ENCODE measurements around the gene PABPN1L. TPM values are rescaled to one million over a fixed set of nuclear protein-coding genes. Genes with fewer than 3 reads are reported as not detected.

PABPN1L gene
- total and polyA plus RNA-seq, 9 of the 15 experiments (the other 6 are each of a cell fraction or from before 2014, with no cell fraction given), result 0.11 to 0.32 TPM; not detected in 7

- Histone ChIP-seq H3K27ac (ENCODE audit: extremely low read depth, low read depth, low read length) (no peak overlapping the region), H2AFZ (ENCODE audit: low read depth, low read length) (no peak overlapping the region), H3K4me1 (replicated peaks in 1 of 2; ENCODE audit: control insufficient read depth in 2 of 2, insufficient read depth in 2 of 2, low read length in 2 of 2) (peaks cover 0 to 92% of the 10 kb centered on the region in 2 experiments; a peak in 3 of 5 replicates), H3K36me3 (ENCODE audit: control insufficient read depth, insufficient read depth, low read length) (peaks cover 97% of the 10 kb centered on the region), H4K20me1 (replicated peaks; ENCODE audit: control insufficient read depth, insufficient read depth, low read length) (no peaks in the 10 kb centered on the region), H3K79me2 (ENCODE audit: control insufficient read depth, insufficient read depth, low read length) (peaks cover 23% of the 10 kb centered on the region), H3K4me3 (no peak overlapping the region), H3K9ac (ENCODE audit: insufficient read depth in 1 of 2, low read depth in 2 of 2, low read length in 2 of 2) (no peak overlapping the region), H3K9me1 (ENCODE audit: control insufficient read depth, insufficient read depth, low read length) (no peaks in the 10 kb centered on the region), H3K27me3 (ENCODE audit: control insufficient read depth in 2 of 2, insufficient read depth in 2 of 2, low read length in 2 of 2) (no peaks in the 10 kb centered on the region), H3K4me2 (ENCODE audit: insufficient read depth, low read length) (no peak overlapping the region), H3K9me3 (replicated peaks; ENCODE audit: control insufficient read depth, insufficient read depth, low read depth, low read length) (peaks cover 3% of the 10 kb centered on the region)
- no peak for FAIRE-seq
- BruUV-seq (replicated peaks), result no TSS peak
- ChIA-PET CTCF (ENCODE audit: low intra/inter-chr PET ratio) (no interaction called here), POLR2A (no interaction called here)
- in situ Hi-C loops (cut with MboI) (no loop called here), intact Hi-C loops (cut with micrococcal nuclease) (no loop called here)
- WGBS (ENCODE audit: insufficient coverage, low coverage, missing lambda C conversion rate), result 99% methylated on average over 11 of the region's 11 CpGs
- no peak for ATAC-seq
- no peak for DNase-seq (ENCODE audit: extremely low read depth in 1 of 4, low spot score in 3 of 4)
- TF ChIP-seq, protein P1, sequence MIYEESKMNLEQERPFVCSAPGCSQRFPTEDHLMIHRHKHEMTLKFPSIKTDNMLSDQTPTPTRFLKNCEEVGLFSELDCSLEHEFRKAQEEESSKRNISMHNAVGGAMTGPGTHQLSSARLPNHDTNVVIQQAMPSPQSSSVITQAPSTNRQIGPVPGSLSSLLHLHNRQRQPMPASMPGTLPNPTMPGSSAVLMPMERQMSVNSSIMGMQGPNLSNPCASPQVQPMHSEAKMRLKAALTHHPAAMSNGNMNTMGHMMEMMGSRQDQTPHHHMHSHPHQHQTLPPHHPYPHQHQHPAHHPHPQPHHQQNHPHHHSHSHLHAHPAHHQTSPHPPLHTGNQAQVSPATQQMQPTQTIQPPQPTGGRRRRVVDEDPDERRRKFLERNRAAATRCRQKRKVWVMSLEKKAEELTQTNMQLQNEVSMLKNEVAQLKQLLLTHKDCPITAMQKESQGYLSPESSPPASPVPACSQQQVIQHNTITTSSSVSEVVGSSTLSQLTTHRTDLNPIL (CRISPR knock-in tag; IDR thresholded peaks at IDR 0.05), result no peak
- no peak for TF ChIP-seq ZC3H8 (IDR thresholded peaks at IDR 0.05)
- peak; percentile 10; the same call in 1 of the 2 replicates for TF ChIP-seq POLR2G (IDR thresholded peaks at IDR 0.05; ENCODE audit: low read depth, low read length)
- TF ChIP-seq, protein P2, sequence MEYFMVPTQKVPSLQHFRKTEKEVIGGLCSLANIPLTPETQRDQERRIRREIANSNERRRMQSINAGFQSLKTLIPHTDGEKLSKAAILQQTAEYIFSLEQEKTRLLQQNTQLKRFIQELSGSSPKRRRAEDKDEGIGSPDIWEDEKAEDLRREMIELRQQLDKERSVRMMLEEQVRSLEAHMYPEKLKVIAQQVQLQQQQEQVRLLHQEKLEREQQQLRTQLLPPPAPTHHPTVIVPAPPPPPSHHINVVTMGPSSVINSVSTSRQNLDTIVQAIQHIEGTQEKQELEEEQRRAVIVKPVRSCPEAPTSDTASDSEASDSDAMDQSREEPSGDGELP (CRISPR knock-in tag; IDR thresholded peaks at IDR 0.05; ENCODE audit: borderline replicate concordance), result 0 out of 2 replicates have a peak, but pooled peaks have one; percentile 2
Observed at GRCh38 chr16:88883946-88884345, 17.5 kb upstream of the PABPN1L start.

All from K562 (cell line).